ENCODE data around the gene CRTAC1.

The CRTAC1 gene

DNA sequence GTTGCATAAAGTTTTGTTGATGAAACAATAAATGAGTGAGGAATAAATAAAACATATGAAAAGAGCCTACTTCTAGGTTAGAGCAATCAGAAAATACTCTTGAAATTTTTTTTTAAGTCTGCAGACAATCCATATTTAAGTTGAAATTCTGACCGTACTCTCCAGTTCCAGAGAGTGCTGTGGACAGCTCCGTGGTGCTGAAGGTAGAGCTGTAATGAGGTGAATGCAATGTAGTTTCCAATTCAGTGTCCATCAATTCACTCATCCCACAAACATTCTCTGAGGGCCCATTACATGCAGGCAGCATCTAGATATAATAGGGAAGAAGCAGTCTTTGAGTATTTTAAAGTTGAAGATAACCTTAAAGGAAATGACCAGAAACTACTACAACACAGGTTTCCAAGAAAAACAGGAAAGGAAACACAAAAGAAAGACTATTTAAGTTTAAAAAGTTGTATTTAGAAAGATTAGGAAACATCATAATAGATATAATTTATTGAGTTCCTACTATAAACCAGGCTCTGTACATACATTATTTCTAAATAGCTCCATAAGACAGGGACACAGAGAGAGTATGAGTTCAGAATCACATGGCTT, 44.0 kb upstream of the CRTAC1 start:
- H3K14ac ChIP-seq (ENCODE audit: low read length) = no peak overlapping the region
- H3K79me2 ChIP-seq (ENCODE audit: control insufficient read depth, insufficient read depth, low read length, poor library complexity) = no peaks in the 10 kb centered on the region
- H3K9ac ChIP-seq (ENCODE audit: low read length) = no peak overlapping the region
- H4K12ac ChIP-seq (ENCODE audit: low read depth, low read length) = no peak overlapping the region
- no peak overlapping the region for H2AK5ac ChIP-seq (ENCODE audit: low read length)
- no peak overlapping the region for H3K18ac ChIP-seq (ENCODE audit: low read length)
- H3K36me3 ChIP-seq (ENCODE audit: control insufficient read depth in 1 of 2, insufficient read depth in 2 of 2, low read length in 2 of 2) = no peaks in the 10 kb centered on the region
- H3K4me1 ChIP-seq (ENCODE audit: control insufficient read depth in 1 of 2, insufficient read depth in 2 of 2, low read length in 2 of 2) = no peaks in the 10 kb centered on the region
- no peaks in the 10 kb centered on the region for H3K27me3 ChIP-seq (ENCODE audit: insufficient read depth, low read length)
- H4K91ac ChIP-seq (ENCODE audit: low read depth, low read length) = no peak overlapping the region
- H3K9me3 ChIP-seq (ENCODE audit: insufficient read depth, low read depth, low read length) = no peaks in the 10 kb centered on the region
- WGBS (ENCODE audit: extremely low coverage, insufficient coverage, insufficient read length) = no CpG with 5 or more reads among the region's 2 CpGs
- no peak overlapping the region for H3K27ac ChIP-seq (ENCODE audit: low read depth, low read length)
- no peak overlapping the region for H2BK12ac ChIP-seq (ENCODE audit: low read length)
- no peaks in the 10 kb centered on the region for H3K79me1 ChIP-seq (ENCODE audit: low read length)
- no peak overlapping the region for H2BK120ac ChIP-seq (ENCODE audit: insufficient read depth, low read length, poor library complexity)
- DNase-seq = peak in 1 of 2 donors; percentile 39
- H3K4me2 ChIP-seq (ENCODE audit: low read length) = no peak overlapping the region
- no peak overlapping the region for H2AFZ ChIP-seq (ENCODE audit: insufficient read depth, low read length, poor library complexity)
- H2BK5ac ChIP-seq (ENCODE audit: low read depth, low read length, poor library complexity) = no peak overlapping the region
- no peak overlapping the region for H3K23ac ChIP-seq (ENCODE audit: low read length)
- H3K4ac ChIP-seq (ENCODE audit: low read depth, low read length) = no peak overlapping the region
- no peak overlapping the region for H4K8ac ChIP-seq (ENCODE audit: low read depth, low read length)
- no peak overlapping the region for H3K4me3 ChIP-seq (ENCODE audit: low read depth, low read length)

DNA sequence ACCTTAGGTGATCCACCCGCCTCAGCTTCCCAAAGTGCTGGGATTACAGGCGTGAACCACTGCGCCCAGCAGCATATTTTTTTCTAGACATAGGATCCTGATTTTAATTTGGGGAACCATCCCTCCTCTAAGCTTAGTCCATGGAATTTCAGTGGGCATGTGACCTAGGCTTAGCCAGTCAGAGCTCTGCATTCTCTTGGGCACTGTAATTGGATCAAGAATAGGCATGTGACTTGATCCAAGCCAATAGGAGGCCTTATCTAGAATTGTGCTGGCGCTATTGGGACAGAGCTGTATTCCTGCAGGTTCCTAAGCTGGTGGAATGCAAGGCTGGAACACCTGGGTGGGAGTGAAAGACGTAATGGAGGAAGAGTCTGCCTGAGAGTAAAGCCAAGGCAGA, 36.7 kb upstream of the CRTAC1 start:
- no peak for DNase-seq
- Histone ChIP-seq H3K36me3 (ENCODE audit: control insufficient read depth in 1 of 2, insufficient read depth in 2 of 2, low read length in 2 of 2) (no peaks in the 10 kb centered on the region), H3K27ac (ENCODE audit: low read depth, low read length) (no peak overlapping the region), H2BK12ac (ENCODE audit: low read length) (no peak overlapping the region), H4K8ac (ENCODE audit: low read depth, low read length) (no peak overlapping the region), H3K9ac (ENCODE audit: low read length) (no peak overlapping the region), H2BK120ac (ENCODE audit: insufficient read depth, low read length, poor library complexity) (no peak overlapping the region), H3K18ac (ENCODE audit: low read length) (no peak overlapping the region), H3K4ac (ENCODE audit: low read depth, low read length) (no peak overlapping the region), H3K23ac (ENCODE audit: low read length) (no peak overlapping the region), H2AFZ (ENCODE audit: insufficient read depth, low read length, poor library complexity) (no peak overlapping the region), H3K4me2 (ENCODE audit: low read length) (no peak overlapping the region), H2BK5ac (ENCODE audit: low read depth, low read length, poor library complexity) (no peak overlapping the region), H3K27me3 (ENCODE audit: insufficient read depth, low read length) (no peaks in the 10 kb centered on the region), H4K91ac (ENCODE audit: low read depth, low read length) (no peak overlapping the region), H2AK5ac (ENCODE audit: low read length) (no peak overlapping the region), H4K12ac (ENCODE audit: low read depth, low read length) (no peak overlapping the region), H3K79me2 (ENCODE audit: control insufficient read depth, insufficient read depth, low read length, poor library complexity) (no peaks in the 10 kb centered on the region), H3K14ac (ENCODE audit: low read length) (no peak overlapping the region), H3K79me1 (ENCODE audit: low read length) (no peaks in the 10 kb centered on the region), H3K9me3 (ENCODE audit: insufficient read depth, low read depth, low read length) (no peaks in the 10 kb centered on the region), H3K4me1 (ENCODE audit: control insufficient read depth in 1 of 2, insufficient read depth in 2 of 2, low read length in 2 of 2) (no peaks in the 10 kb centered on the region), H3K4me3 (ENCODE audit: low read depth, low read length) (no peak overlapping the region)
- WGBS (ENCODE audit: extremely low coverage, insufficient coverage, insufficient read length) = no CpG with 5 or more reads among the region's 5 CpGs

- H3K9ac ChIP-seq (ENCODE audit: low read length) = no peak overlapping the region
- H2AFZ ChIP-seq (ENCODE audit: insufficient read depth, low read length, poor library complexity) = no peak overlapping the region
- no peak overlapping the region for H3K4ac ChIP-seq (ENCODE audit: low read depth, low read length)
- H3K36me3 ChIP-seq (ENCODE audit: control insufficient read depth in 1 of 2, insufficient read depth in 2 of 2, low read length in 2 of 2) = no peaks in the 10 kb centered on the region
- no peak for DNase-seq
- H3K4me1 ChIP-seq (ENCODE audit: control insufficient read depth in 1 of 2, insufficient read depth in 2 of 2, low read length in 2 of 2) = no peaks in the 10 kb centered on the region
- H3K27me3 ChIP-seq (ENCODE audit: insufficient read depth, low read length) = no peaks in the 10 kb centered on the region
- no peak overlapping the region for H3K14ac ChIP-seq (ENCODE audit: low read length)
- no peak overlapping the region for H4K8ac ChIP-seq (ENCODE audit: low read depth, low read length)
- no peak overlapping the region for H3K18ac ChIP-seq (ENCODE audit: low read length)
- H2BK12ac ChIP-seq (ENCODE audit: low read length) = no peak overlapping the region
- no peak overlapping the region for H2AK5ac ChIP-seq (ENCODE audit: low read length)
- no peak overlapping the region for H4K91ac ChIP-seq (ENCODE audit: low read depth, low read length)
- H3K79me1 ChIP-seq (ENCODE audit: low read length) = no peaks in the 10 kb centered on the region
- no peak overlapping the region for H2BK120ac ChIP-seq (ENCODE audit: insufficient read depth, low read length, poor library complexity)
- no peak overlapping the region for H3K23ac ChIP-seq (ENCODE audit: low read length)
- no peaks in the 10 kb centered on the region for H3K79me2 ChIP-seq (ENCODE audit: control insufficient read depth, insufficient read depth, low read length, poor library complexity)
- no peak overlapping the region for H3K4me3 ChIP-seq (ENCODE audit: low read depth, low read length)
- H3K9me3 ChIP-seq (ENCODE audit: insufficient read depth, low read depth, low read length) = no peaks in the 10 kb centered on the region
- H3K27ac ChIP-seq (ENCODE audit: low read depth, low read length) = no peak overlapping the region
- H3K4me2 ChIP-seq (ENCODE audit: low read length) = no peak overlapping the region
- no peak overlapping the region for H4K12ac ChIP-seq (ENCODE audit: low read depth, low read length)
- H2BK5ac ChIP-seq (ENCODE audit: low read depth, low read length, poor library complexity) = no peak overlapping the region
Observed at GRCh38 chr10:98063740-98064027, 33.3 kb upstream of the CRTAC1 start.

DNA sequence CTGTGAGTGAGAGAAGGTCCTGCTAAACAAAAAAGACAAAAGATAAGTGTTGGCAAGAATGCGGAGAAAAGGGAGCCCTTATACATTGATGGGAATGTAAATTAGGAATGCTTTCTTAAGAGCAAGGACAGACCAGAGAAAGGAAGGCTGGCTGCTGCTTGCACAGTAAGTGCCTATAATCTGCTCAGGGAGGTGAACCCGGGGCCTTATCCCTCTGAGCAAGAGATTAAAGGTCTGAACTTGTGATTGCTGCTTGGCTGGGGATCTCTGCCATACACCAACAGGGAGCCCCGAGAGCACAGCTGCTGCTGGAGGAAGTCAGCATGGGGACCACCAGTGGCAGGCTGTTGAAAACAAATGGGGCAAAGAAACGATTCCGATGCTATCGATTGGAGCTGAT, 32.0 kb upstream of the CRTAC1 start:
- Histone ChIP-seq H3K23ac (ENCODE audit: low read length) (no peak overlapping the region), H3K27ac (ENCODE audit: low read depth, low read length) (no peak overlapping the region), H2BK12ac (ENCODE audit: low read length) (no peak overlapping the region), H4K8ac (ENCODE audit: low read depth, low read length) (no peak overlapping the region), H3K4ac (ENCODE audit: low read depth, low read length) (no peak overlapping the region), H3K36me3 (ENCODE audit: control insufficient read depth in 1 of 2, insufficient read depth in 2 of 2, low read length in 2 of 2) (no peaks in the 10 kb centered on the region), H3K4me1 (ENCODE audit: control insufficient read depth in 1 of 2, insufficient read depth in 2 of 2, low read length in 2 of 2) (no peaks in the 10 kb centered on the region), H3K27me3 (ENCODE audit: insufficient read depth, low read length) (no peaks in the 10 kb centered on the region), H2BK120ac (ENCODE audit: insufficient read depth, low read length, poor library complexity) (no peak overlapping the region), H3K18ac (ENCODE audit: low read length) (no peak overlapping the region), H3K14ac (ENCODE audit: low read length) (no peak overlapping the region), H3K79me2 (ENCODE audit: control insufficient read depth, insufficient read depth, low read length, poor library complexity) (no peaks in the 10 kb centered on the region), H3K4me2 (ENCODE audit: low read length) (no peak overlapping the region), H3K4me3 (ENCODE audit: low read depth, low read length) (no peak overlapping the region), H2BK5ac (ENCODE audit: low read depth, low read length, poor library complexity) (no peak overlapping the region), H4K12ac (ENCODE audit: low read depth, low read length) (no peak overlapping the region), H3K9ac (ENCODE audit: low read length) (no peak overlapping the region), H3K9me3 (ENCODE audit: insufficient read depth, low read depth, low read length) (no peaks in the 10 kb centered on the region), H4K91ac (ENCODE audit: low read depth, low read length) (no peak overlapping the region), H2AK5ac (ENCODE audit: low read length) (no peak overlapping the region), H2AFZ (ENCODE audit: insufficient read depth, low read length, poor library complexity) (no peak overlapping the region), H3K79me1 (ENCODE audit: low read length) (no peaks in the 10 kb centered on the region)
- no CpG with 5 or more reads among the region's 6 CpGs for WGBS (ENCODE audit: extremely low coverage, insufficient coverage, insufficient read length)
- no peak for DNase-seq

Measured in trophoblast cell (in vitro differentiated cells and primary cell).